ENCODE data around the gene ARHGAP12.

DNA sequence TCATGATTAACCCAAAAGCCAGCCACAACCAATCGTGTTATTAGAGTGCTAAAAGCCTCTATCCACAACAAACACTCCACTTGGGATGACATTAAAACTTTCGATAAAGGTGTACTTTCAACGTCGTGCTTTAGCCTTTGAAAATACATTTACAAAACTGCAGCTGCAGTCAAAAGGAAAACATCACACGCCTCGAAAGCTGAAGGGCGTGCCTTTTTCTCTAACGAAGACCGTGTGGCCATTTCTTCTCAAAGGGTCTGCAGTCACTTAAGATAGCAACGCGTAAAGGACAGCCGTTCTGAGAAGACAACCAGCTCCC, 1.1 kb downstream of the ARHGAP12 start:
- TF ChIP-seq POLR2AphosphoS5 (IDR thresholded peaks at IDR 0.05; ENCODE audit: low read depth): no peak
- TF ChIP-seq, protein P1, sequence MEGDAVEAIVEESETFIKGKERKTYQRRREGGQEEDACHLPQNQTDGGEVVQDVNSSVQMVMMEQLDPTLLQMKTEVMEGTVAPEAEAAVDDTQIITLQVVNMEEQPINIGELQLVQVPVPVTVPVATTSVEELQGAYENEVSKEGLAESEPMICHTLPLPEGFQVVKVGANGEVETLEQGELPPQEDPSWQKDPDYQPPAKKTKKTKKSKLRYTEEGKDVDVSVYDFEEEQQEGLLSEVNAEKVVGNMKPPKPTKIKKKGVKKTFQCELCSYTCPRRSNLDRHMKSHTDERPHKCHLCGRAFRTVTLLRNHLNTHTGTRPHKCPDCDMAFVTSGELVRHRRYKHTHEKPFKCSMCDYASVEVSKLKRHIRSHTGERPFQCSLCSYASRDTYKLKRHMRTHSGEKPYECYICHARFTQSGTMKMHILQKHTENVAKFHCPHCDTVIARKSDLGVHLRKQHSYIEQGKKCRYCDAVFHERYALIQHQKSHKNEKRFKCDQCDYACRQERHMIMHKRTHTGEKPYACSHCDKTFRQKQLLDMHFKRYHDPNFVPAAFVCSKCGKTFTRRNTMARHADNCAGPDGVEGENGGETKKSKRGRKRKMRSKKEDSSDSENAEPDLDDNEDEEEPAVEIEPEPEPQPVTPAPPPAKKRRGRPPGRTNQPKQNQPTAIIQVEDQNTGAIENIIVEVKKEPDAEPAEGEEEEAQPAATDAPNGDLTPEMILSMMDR (IDR thresholded peaks at IDR 0.05; ENCODE audit: insufficient read depth, low read length): no peak
- TF ChIP-seq, protein P2, sequence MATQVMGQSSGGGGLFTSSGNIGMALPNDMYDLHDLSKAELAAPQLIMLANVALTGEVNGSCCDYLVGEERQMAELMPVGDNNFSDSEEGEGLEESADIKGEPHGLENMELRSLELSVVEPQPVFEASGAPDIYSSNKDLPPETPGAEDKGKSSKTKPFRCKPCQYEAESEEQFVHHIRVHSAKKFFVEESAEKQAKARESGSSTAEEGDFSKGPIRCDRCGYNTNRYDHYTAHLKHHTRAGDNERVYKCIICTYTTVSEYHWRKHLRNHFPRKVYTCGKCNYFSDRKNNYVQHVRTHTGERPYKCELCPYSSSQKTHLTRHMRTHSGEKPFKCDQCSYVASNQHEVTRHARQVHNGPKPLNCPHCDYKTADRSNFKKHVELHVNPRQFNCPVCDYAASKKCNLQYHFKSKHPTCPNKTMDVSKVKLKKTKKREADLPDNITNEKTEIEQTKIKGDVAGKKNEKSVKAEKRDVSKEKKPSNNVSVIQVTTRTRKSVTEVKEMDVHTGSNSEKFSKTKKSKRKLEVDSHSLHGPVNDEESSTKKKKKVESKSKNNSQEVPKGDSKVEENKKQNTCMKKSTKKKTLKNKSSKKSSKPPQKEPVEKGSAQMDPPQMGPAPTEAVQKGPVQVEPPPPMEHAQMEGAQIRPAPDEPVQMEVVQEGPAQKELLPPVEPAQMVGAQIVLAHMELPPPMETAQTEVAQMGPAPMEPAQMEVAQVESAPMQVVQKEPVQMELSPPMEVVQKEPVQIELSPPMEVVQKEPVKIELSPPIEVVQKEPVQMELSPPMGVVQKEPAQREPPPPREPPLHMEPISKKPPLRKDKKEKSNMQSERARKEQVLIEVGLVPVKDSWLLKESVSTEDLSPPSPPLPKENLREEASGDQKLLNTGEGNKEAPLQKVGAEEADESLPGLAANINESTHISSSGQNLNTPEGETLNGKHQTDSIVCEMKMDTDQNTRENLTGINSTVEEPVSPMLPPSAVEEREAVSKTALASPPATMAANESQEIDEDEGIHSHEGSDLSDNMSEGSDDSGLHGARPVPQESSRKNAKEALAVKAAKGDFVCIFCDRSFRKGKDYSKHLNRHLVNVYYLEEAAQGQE (IDR thresholded peaks at IDR 0.05; ENCODE audit: insufficient replicate concordance, low read depth): no peak
